ENCODE results near the gene LRRC14B.
"Not testable (repeated sequence)": the region's sequence is repeated elsewhere in the genome, so short reads cannot be mapped to it uniquely, and the experiment has no call there.

The LRRC14B gene

DNA sequence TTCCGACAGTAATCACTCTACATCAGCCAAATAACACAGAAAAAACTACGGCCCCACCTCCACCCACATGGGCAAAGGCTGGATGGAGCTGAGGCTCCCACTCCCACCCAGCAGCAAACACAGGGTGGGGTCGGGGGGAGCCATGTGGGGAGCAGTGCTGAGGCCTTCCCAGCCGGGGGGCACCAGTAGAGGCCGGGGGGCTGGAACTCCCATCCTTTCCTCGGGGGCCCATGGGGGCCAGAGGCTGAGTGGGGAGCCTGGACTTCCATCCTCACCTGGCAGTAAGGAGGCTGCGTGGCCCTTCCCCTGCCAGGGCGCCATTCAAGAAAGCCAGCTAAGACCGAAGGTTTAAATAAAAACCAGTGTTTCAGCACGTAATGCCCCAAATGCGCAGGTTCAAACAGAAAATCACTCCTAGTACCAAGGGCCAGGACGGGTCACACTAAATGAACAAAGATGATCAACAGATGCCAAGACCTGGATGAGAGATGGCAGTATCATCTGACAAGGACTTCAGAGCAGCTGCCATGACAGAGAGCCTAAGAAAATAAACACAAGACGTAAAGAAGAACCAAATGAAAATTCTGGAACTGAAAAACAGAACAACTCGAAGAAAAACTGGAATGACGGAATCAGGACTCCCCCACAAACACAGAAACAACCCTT, 17.3 kb downstream of the LRRC14B start:
- no CpG with 5 or more reads among the region's 15 CpGs for WGBS (ENCODE audit: extremely low coverage, insufficient coverage, low lambda C conversion rate)
- no peak overlapping the region for H3K4ac ChIP-seq (ENCODE audit: low read depth, low read length)

DNA sequence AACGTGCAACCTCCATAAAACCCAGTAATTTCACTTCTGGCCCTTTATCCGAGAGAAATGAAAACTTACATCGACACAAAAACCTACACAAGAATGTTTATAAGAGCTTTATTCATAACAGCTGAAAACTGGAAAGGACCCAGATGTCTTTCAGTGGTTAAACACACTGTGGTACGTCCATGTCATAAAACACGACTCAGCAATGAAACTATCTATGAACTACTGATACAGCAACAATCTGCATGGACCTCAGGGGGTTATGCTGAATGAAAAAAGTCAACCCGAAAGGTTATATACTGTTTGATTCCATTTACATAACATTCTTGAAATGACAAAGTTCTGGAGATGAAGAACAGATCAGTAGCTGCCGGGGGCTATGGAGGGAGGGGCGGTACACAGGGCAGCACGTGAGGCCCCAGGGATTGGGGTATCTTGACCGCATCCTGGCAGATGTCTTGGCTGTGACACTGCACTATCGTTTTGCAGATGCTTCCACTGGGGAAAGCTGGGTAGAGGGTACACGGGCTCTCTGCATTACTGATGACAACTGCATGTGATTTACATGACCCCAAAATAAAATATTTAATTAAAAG, 22.6 kb downstream of the LRRC14B start:
- Histone ChIP-seq H3K18ac (ENCODE audit: low read length) (no peak overlapping the region), H2BK15ac (replicated peaks; ENCODE audit: low read depth) (no peak overlapping the region), H3K79me1 (ENCODE audit: low read length) (peaks cover 9% of the 10 kb centered on the region), H3K23ac (ENCODE audit: low read length) (no peak overlapping the region), H3K4me1 (ENCODE audit: control insufficient read depth, low read depth, low read length) (no peaks in the 10 kb centered on the region), H4K8ac (ENCODE audit: low read depth, low read length) (no peak overlapping the region), H3K4me2 (ENCODE audit: low read length) (no peak overlapping the region), H4K5ac (ENCODE audit: low read length) (no peak overlapping the region), H3K4me3 (ENCODE audit: low read length) (no peak overlapping the region), H3K27ac (ENCODE audit: low read depth, low read length) (no peak overlapping the region), H3K36me3 (ENCODE audit: control insufficient read depth, insufficient read depth, low read length) (no peaks in the 10 kb centered on the region), H3K79me2 (ENCODE audit: control insufficient read depth, insufficient read depth, low read length) (peaks cover 18% of the 10 kb centered on the region), H3K27me3 (ENCODE audit: insufficient read depth, low read length, poor library complexity) (no peaks in the 10 kb centered on the region), H2BK120ac (ENCODE audit: low read depth, low read length) (no peak overlapping the region), H3K9ac (ENCODE audit: low read length) (no peak overlapping the region), H3K4ac (ENCODE audit: low read depth, low read length) (no peak overlapping the region), H2BK5ac (ENCODE audit: low read length) (no peak overlapping the region), H2AK5ac (ENCODE audit: low read length) (no peak overlapping the region), H3K56ac (ENCODE audit: low read length) (no peak overlapping the region)
- DNase-seq, result no peak
- WGBS (ENCODE audit: extremely low coverage, insufficient coverage, low lambda C conversion rate), result no CpG with 5 or more reads among the region's 12 CpGs

More for the DNA sequence above, 17.3 kb downstream of the LRRC14B start:
- Histone ChIP-seq H3K9ac (ENCODE audit: low read length) (no peak overlapping the region), H2BK15ac (replicated peaks; ENCODE audit: low read depth) (no peak overlapping the region), H3K4me2 (ENCODE audit: low read length) (no peak overlapping the region), H3K79me1 (ENCODE audit: low read length) (peaks cover 16% of the 10 kb centered on the region), H4K5ac (ENCODE audit: low read length) (no peak overlapping the region), H3K23ac (ENCODE audit: low read length) (no peak overlapping the region), H3K36me3 (ENCODE audit: control insufficient read depth, insufficient read depth, low read length) (peaks cover 2% of the 10 kb centered on the region), H3K4me1 (ENCODE audit: control insufficient read depth, low read depth, low read length) (peaks cover 7% of the 10 kb centered on the region), H2AK5ac (ENCODE audit: low read length) (no peak overlapping the region), H3K27ac (ENCODE audit: low read depth, low read length) (no peak overlapping the region), H3K18ac (ENCODE audit: low read length) (no peak overlapping the region), H4K8ac (ENCODE audit: low read depth, low read length) (no peak overlapping the region), H3K27me3 (ENCODE audit: insufficient read depth, low read length, poor library complexity) (no peaks in the 10 kb centered on the region), H2BK5ac (ENCODE audit: low read length) (no peak overlapping the region), H3K4me3 (ENCODE audit: low read length) (no peak overlapping the region), H3K56ac (ENCODE audit: low read length) (no peak overlapping the region), H2BK120ac (ENCODE audit: low read depth, low read length) (no peak overlapping the region), H3K79me2 (ENCODE audit: control insufficient read depth, insufficient read depth, low read length) (peaks cover 17% of the 10 kb centered on the region)
- DNase-seq, result no peak

DNA sequence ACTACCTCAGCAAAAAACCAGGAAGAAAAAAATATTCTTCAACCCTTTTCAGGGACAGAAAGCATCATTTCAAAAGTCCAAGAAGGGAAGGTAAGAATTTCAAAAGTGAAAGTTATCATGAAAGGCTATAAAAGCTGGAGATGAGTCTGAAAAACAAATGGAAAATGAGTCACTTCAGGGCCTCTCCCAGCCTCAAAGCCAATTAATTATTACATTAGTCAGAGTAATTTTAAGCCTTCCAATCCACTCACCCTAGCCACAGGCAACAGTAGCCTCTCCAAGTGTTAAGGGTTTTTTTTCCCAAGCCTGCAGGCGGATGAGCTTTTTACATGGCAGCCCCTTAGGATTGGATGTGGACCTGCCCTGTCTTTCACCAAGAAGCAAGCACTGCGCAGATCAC, 24.0 kb downstream of the LRRC14B start:
- H3K23ac ChIP-seq (ENCODE audit: low read length); DNase-seq; H3K4ac ChIP-seq (ENCODE audit: low read depth, low read length); H3K18ac ChIP-seq (ENCODE audit: low read length); H4K5ac ChIP-seq (ENCODE audit: low read length); H2BK120ac ChIP-seq (ENCODE audit: low read depth, low read length); H3K56ac ChIP-seq (ENCODE audit: low read length); H3K79me1 ChIP-seq (ENCODE audit: low read length); H3K27me3 ChIP-seq (ENCODE audit: insufficient read depth, low read length, poor library complexity); H3K4me3 ChIP-seq (ENCODE audit: low read length); H2AK5ac ChIP-seq (ENCODE audit: low read length); H3K4me2 ChIP-seq (ENCODE audit: low read length); H2BK5ac ChIP-seq (ENCODE audit: low read length); H4K8ac ChIP-seq (ENCODE audit: low read depth, low read length); H3K36me3 ChIP-seq (ENCODE audit: control insufficient read depth, insufficient read depth, low read length); H2BK15ac ChIP-seq (replicated peaks; ENCODE audit: low read depth); H3K27ac ChIP-seq (ENCODE audit: low read depth, low read length); H3K9ac ChIP-seq (ENCODE audit: low read length); H3K4me1 ChIP-seq (ENCODE audit: control insufficient read depth, low read depth, low read length): not testable (repeated sequence)
- peaks cover 22% of the 10 kb centered on the region for H3K79me2 ChIP-seq (ENCODE audit: control insufficient read depth, insufficient read depth, low read length)
- no CpG with 5 or more reads among the region's 2 CpGs for whole genome bisulfite sequencing (ENCODE audit: extremely low coverage, insufficient coverage, low lambda C conversion rate)

DNA sequence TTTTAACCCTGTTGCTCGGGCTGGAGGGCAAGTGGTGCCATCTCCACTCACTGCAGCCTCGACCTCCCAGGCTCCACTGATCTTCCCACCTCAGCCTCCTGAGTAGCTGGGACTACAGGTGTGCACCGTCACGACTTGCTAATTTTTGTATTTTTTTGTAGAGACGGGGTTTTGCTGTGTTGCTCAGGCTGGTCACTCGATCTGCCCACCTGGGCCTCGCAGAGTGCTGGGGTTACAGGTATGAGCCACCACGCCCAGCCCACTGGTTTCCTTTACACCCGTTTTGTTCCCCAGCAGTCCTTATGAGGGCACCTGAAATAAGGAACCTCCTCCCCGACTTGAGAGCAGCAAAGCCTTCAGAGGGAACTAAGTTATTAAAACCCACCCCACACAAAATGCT, 24.8 kb downstream of the LRRC14B start:
- WGBS (ENCODE audit: extremely low coverage, insufficient coverage, low lambda C conversion rate), result no CpG with 5 or more reads among the region's 10 CpGs
- H3K79me1 ChIP-seq (ENCODE audit: low read length); H2AK5ac ChIP-seq (ENCODE audit: low read length); H2BK5ac ChIP-seq (ENCODE audit: low read length); DNase-seq; H3K56ac ChIP-seq (ENCODE audit: low read length); H4K8ac ChIP-seq (ENCODE audit: low read depth, low read length); H3K4me3 ChIP-seq (ENCODE audit: low read length); H3K27me3 ChIP-seq (ENCODE audit: insufficient read depth, low read length, poor library complexity); H4K5ac ChIP-seq (ENCODE audit: low read length); H3K4me2 ChIP-seq (ENCODE audit: low read length); H3K27ac ChIP-seq (ENCODE audit: low read depth, low read length); H3K4me1 ChIP-seq (ENCODE audit: control insufficient read depth, low read depth, low read length); H3K9ac ChIP-seq (ENCODE audit: low read length); H3K23ac ChIP-seq (ENCODE audit: low read length); H3K18ac ChIP-seq (ENCODE audit: low read length); H3K36me3 ChIP-seq (ENCODE audit: control insufficient read depth, insufficient read depth, low read length); H2BK120ac ChIP-seq (ENCODE audit: low read depth, low read length); H2BK15ac ChIP-seq (replicated peaks; ENCODE audit: low read depth); H3K4ac ChIP-seq (ENCODE audit: low read depth, low read length): not testable (repeated sequence)
- peaks cover 25% of the 10 kb centered on the region for H3K79me2 ChIP-seq (ENCODE audit: control insufficient read depth, insufficient read depth, low read length)

DNA sequence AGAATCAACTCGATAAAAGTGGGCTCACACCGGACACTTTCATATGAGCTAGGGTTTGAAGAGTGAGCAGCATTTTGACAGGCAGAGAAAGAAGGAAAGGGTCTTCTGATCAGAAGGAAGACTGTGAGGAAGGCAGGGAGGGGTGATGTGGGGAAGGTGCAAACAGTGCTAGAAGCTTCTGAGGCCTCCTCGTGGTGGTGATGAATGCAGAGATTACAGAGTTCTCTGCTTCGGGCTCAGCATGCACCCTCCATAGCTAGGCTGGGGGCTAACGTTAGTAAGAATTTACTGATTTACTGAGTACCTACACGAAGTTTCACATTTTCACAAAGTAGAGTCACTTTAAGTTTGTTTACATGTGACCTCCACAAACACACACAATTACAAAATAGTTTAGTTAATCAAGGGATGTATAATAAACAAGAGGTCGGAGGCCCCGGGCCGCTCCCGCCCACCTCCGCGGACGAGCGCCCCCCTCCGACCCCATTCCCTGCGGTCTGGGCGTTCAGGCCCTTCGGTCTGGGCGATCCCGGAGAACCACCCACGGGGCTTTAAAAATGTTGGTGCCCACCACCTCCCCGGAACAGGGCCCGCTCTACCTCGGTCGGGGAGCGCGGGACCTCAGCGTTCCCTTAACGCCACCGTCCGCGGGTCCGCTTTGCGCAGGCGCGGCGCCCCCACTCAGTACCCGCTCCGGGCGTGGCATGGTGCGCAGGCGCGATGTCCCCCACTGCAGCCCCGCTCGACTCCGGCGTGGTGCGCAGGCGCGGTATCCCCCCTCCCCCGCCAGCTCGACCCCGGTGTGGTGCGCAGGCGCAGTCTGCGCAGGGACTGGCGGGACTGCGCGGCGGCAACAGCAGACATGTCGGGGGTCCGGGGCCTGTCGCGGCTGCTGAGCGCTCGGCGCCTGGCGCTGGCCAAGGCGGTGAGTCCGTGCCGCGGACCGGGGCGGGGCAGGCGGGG, 26.5 kb downstream of the LRRC14B start, which contains the start of the genes CCDC127 and SDHA:
Gene CCDC127 (minus strand): TSS at position 660 of the 963 bp plus-strand sequence. CDS start 1,304 bp downstream, outside the sequence.
Gene SDHA (plus strand): TSS at position 827 of the 963 bp plus-strand sequence. CDS start 36 bp downstream, at position 863.
- Histone ChIP-seq H3K9ac (ENCODE audit: low read length) (peak within 1 kb of the TSS; percentile 85), H3K4me3 (ENCODE audit: low read length) (peak within 1 kb of the TSS; percentile 86), H3K56ac (ENCODE audit: low read length) (peak within 1 kb of the TSS; percentile 86), H3K79me2 (ENCODE audit: control insufficient read depth, insufficient read depth, low read length) (peaks cover 33% of the 10 kb centered on the region), H3K4me2 (ENCODE audit: low read length) (peak within 1 kb of the TSS; percentile 98), H3K79me1 (ENCODE audit: low read length) (peaks cover 11% of the 10 kb centered on the region), H4K8ac (ENCODE audit: low read depth, low read length) (peak within 1 kb of the TSS; percentile 87), H3K23ac (ENCODE audit: low read length) (peak within 1 kb of the TSS; percentile 45), H3K27ac (ENCODE audit: low read depth, low read length) (peak within 1 kb of the TSS; percentile 81), H3K18ac (ENCODE audit: low read length) (peak within 1 kb of the TSS; percentile 86)
- H2AK5ac ChIP-seq (ENCODE audit: low read length); H2BK120ac ChIP-seq (ENCODE audit: low read depth, low read length); H2BK5ac ChIP-seq (ENCODE audit: low read length); H3K4ac ChIP-seq (ENCODE audit: low read depth, low read length); H3K36me3 ChIP-seq (ENCODE audit: control insufficient read depth, insufficient read depth, low read length); H3K27me3 ChIP-seq (ENCODE audit: insufficient read depth, low read length, poor library complexity); H4K5ac ChIP-seq (ENCODE audit: low read length); H3K4me1 ChIP-seq (ENCODE audit: control insufficient read depth, low read depth, low read length); H2BK15ac ChIP-seq (replicated peaks; ENCODE audit: low read depth): not testable (repeated sequence)
- no CpG with 5 or more reads among the region's 75 CpGs for WGBS (ENCODE audit: extremely low coverage, insufficient coverage, low lambda C conversion rate)
- peak; percentile 95 for DNase-seq

All from mesendoderm (in vitro differentiated cells).